Mesothelial cell of epicardium (in vitro differentiated cells): Measurements from ENCODE around the gene RPA3. TPM values are rescaled to one million over a fixed set of nuclear protein-coding genes. Genes with fewer than 3 reads are reported as not detected.
A peak's percentile ranks its signal among the peaks of the same experiment; 100 is the strongest.
"Not testable (repeated sequence)": the region's sequence is repeated elsewhere in the genome, so short reads cannot be mapped to it uniquely, and the experiment has no call there.

Source experiments
- DNase-seq, 2 experiments: peaks; one replicate each; pipeline ENCODE4 v3.0.0; 2021; ENCODE audit warnings: low spot score in 2 of 2; ENCODE audit not compliant: unreplicated experiment in 2 of 2
- H3K27ac Mint-ChIP-seq: 2 replicates; pipeline ENCODE4 v1.8.0; 2021; ENCODE audit warnings: mixed read lengths
- H3K27me3 Mint-ChIP-seq: 2 replicates; pipeline ENCODE4 v1.8.0; 2021; ENCODE audit warnings: low read depth, mixed read lengths
- H3K36me3 Mint-ChIP-seq: 2 replicates; pipeline ENCODE4 v1.8.0; 2021; ENCODE audit warnings: mixed read lengths
- H3K4me1 Mint-ChIP-seq: 2 replicates; pipeline ENCODE4 v1.8.0; 2021; ENCODE audit warnings: mixed read lengths
- H3K4me3 Mint-ChIP-seq: 2 replicates; pipeline ENCODE4 v1.8.0; 2021; ENCODE audit warnings: mild to moderate bottlenecking, moderate library complexity, mixed read lengths
- H3K9me3 Mint-ChIP-seq: 2 replicates; pipeline ENCODE4 v1.8.0; 2021; ENCODE audit warnings: mixed read lengths
- CTCF ChIP-seq: fragments of 200-600 bp; sonication (generic); IDR thresholded peaks from one replicate; pipeline ENCODE4 v1.5.0; 2021; ENCODE audit warnings: antibody characterized with exemption; ENCODE audit not compliant: unreplicated experiment
- total RNA-seq: library from RNA; stranded (reverse); gene quantifications from 3 replicates; pipeline ENCODE4 v1.2.1, GENCODE V29; 2021

RPA3 gene
- total RNA-seq, 1 donor from 2014 or later: 22.9 TPM

GRCh38 chr7:7665031-7665430 lies 53.4 kb downstream of the RPA3 start:
- Mint-ChIP-seq H3K4me1 (peaks cover 21% of the 10 kb centered on the region), H3K27me3 (no peaks in the 10 kb centered on the region), H3K9me3 (peaks cover 7% of the 10 kb centered on the region), H3K36me3 (no peaks in the 10 kb centered on the region), H3K4me3 (no peak overlapping the region), H3K27ac (no peak overlapping the region)
- no peak for DNase-seq
- TF ChIP-seq CTCF: no peak

GRCh38 chr7:7664291-7664690 lies 54.1 kb downstream of the RPA3 start:
- peak overlapping the region; percentile 63 for H3K27ac Mint-ChIP-seq
- H3K9me3 Mint-ChIP-seq: peaks cover 14% of the 10 kb centered on the region
- H3K36me3 Mint-ChIP-seq: peaks cover 5% of the 10 kb centered on the region
- TF ChIP-seq CTCF: no peak
- H3K4me1 Mint-ChIP-seq: peaks cover 21% of the 10 kb centered on the region
- H3K4me3 Mint-ChIP-seq: no peak overlapping the region
- no peaks in the 10 kb centered on the region for H3K27me3 Mint-ChIP-seq
- DNase-seq: no peak

- H3K27me3 Mint-ChIP-seq: no peaks in the 10 kb centered on the region
- no peak for DNase-seq
- peaks cover 21% of the 10 kb centered on the region for H3K4me1 Mint-ChIP-seq
- TF ChIP-seq CTCF: peak; percentile 26
- peaks cover 22% of the 10 kb centered on the region for H3K36me3 Mint-ChIP-seq
- H3K27ac Mint-ChIP-seq: no peak overlapping the region
- peaks cover 32% of the 10 kb centered on the region for H3K9me3 Mint-ChIP-seq
- H3K4me3 Mint-ChIP-seq: no peak overlapping the region
Observed at GRCh38 chr7:7662527-7662926, 55.9 kb downstream of the RPA3 start.

GRCh38 chr7:7656459-7656858 lies 61.9 kb downstream of the RPA3 start:
- not testable (repeated sequence) for H3K4me1 Mint-ChIP-seq, DNase-seq, H3K27ac Mint-ChIP-seq, H3K27me3 Mint-ChIP-seq, H3K4me3 Mint-ChIP-seq
- peaks cover 29% of the 10 kb centered on the region for H3K36me3 Mint-ChIP-seq
- H3K9me3 Mint-ChIP-seq: peaks cover 40% of the 10 kb centered on the region

- H3K4me1 Mint-ChIP-seq: peaks cover 2% of the 10 kb centered on the region
- H3K27me3 Mint-ChIP-seq: no peaks in the 10 kb centered on the region
- DNase-seq: no peak
- peaks cover 29% of the 10 kb centered on the region for H3K36me3 Mint-ChIP-seq
- H3K9me3 Mint-ChIP-seq: peaks cover 35% of the 10 kb centered on the region
- no peak overlapping the region for H3K27ac Mint-ChIP-seq
- no peak for TF ChIP-seq CTCF
- no peak overlapping the region for H3K4me3 Mint-ChIP-seq
Observed at GRCh38 chr7:7654964-7655715, 63.3 kb downstream of the RPA3 start.

- Mint-ChIP-seq H3K27ac (no peak overlapping the region), H3K4me1 (peaks cover 2% of the 10 kb centered on the region), H3K36me3 (peaks cover 19% of the 10 kb centered on the region), H3K4me3 (no peak overlapping the region), H3K27me3 (no peaks in the 10 kb centered on the region), H3K9me3 (peaks cover 20% of the 10 kb centered on the region)
- DNase-seq: no peak
- TF ChIP-seq CTCF: peak; percentile 71
Observed at GRCh38 chr7:7653593-7654187, 64.7 kb downstream of the RPA3 start.
